K562 (cell line): ENCODE measurements around the gene RGS3. TPM values are rescaled to one million over a fixed set of nuclear protein-coding genes. Genes with fewer than 3 reads are reported as not detected.

Source experiments
- GATAD2A ChIP-seq: fragments of 450-650 bp; IDR thresholded peaks from 2 replicates; pipeline ENCODE4 v1.6.1; 2017
- JUNB ChIP-seq: fragments of 450-650 bp; formaldehyde crosslinking; conservative IDR thresholded peaks from 2 replicates; pipeline ENCODE4 v1.4.0; 2020; ENCODE audit warnings: mild to moderate bottlenecking
- PTTG1 ChIP-seq: fragments of 450-650 bp; IDR thresholded peaks from 2 replicates; pipeline ENCODE4 v1.6.1; 2016; ENCODE audit warnings: low read depth, mild to moderate bottlenecking, missing genetic modification characterization, missing compliant biosample characterization
- U2AF2 ChIP-seq: fragments of 200-400 bp; formaldehyde crosslinking; optimal IDR thresholded peaks from 2 replicates; pipeline ENCODE3; 2017; ENCODE audit warnings: low read depth, mild to moderate bottlenecking, low read length
- ZNF75A ChIP-seq: fragments of 450-650 bp; formaldehyde crosslinking; IDR thresholded peaks from 2 replicates; pipeline ENCODE4 v1.4.0; 2020; ENCODE audit warnings: mild to moderate bottlenecking
- polyA plus RNA-seq, 8 experiments: library from polyadenylated mRNA; depleted of rRNA in 4 of 8; stranded (reverse) in 5 of 8; unstranded in 3 of 8; fragments of >200 nt; fragmentation: Nextera tagmentation in 2 of 8; fragmentation: Illumina TruSeq in 1 of 8; extraction: Ambion mirVana in 2 of 8; extraction: Trizol in 1 of 8; gene quantifications; 2 replicates each; pipeline versions ENCODE4 v1.2.1 to v1.2.3, GENCODE V29; 2011 to 2014; ENCODE audit warnings: inconsistent platforms in 1 of 8, missing spikeins in 1 of 8
- total RNA-seq, 7 experiments: library from RNA; depleted of rRNA in 6 of 7; stranded (reverse); fragments of >200 nt in 6 of 7; fragmentation: Illumina TruSeq in 2 of 7; extraction: Trizol in 2 of 7; gene quantifications; 2 replicates each; pipeline versions ENCODE4 v1.2.1 to v1.2.3, GENCODE V29; 2011 to 2021; ENCODE audit warnings: low replicate concordance in 1 of 7
- TF ChIP-seq, protein P1 (sequence below): IDR thresholded peaks from 3 replicates; pipeline ENCODE4 v1.6.1; 2011; ENCODE audit warnings: borderline replicate concordance, mild to moderate bottlenecking; ENCODE audit not compliant: insufficient read length, insufficient read depth
- TF ChIP-seq, protein P2 (sequence below), 2 experiments: fragments of 450-650 bp in 1 of 2; sonication (generic) in 1 of 2; formaldehyde crosslinking in 1 of 2; IDR thresholded peaks; 2 replicates each; pipeline versions ENCODE4 v1.7.1 to v1.9.0; 2016 to 2022; ENCODE audit warnings: inconsistent platforms in 1 of 2, mild to moderate bottlenecking in 1 of 2, missing genetic modification reagents in 1 of 2
- TF ChIP-seq, protein P3 (sequence below): fragments of 250-450 bp; sonication (Bioruptor Pico); IDR thresholded peaks from 2 replicates; pipeline ENCODE4 v1.5.0; 2021; ENCODE audit warnings: mild to moderate bottlenecking, moderate library complexity
- TF ChIP-seq, protein P4 (sequence below): fragments of 450-650 bp; IDR thresholded peaks from 2 replicates; pipeline ENCODE4 v1.6.1; 2016; ENCODE audit warnings: low read depth, mild to moderate bottlenecking, moderate library complexity

Gene RGS3
- total and polyA plus RNA-seq, 9 of the 15 experiments (the other 6 are each of a cell fraction or from before 2014, with no cell fraction given), result 0.08 to 2.9 (median 0.95) TPM

DNA sequence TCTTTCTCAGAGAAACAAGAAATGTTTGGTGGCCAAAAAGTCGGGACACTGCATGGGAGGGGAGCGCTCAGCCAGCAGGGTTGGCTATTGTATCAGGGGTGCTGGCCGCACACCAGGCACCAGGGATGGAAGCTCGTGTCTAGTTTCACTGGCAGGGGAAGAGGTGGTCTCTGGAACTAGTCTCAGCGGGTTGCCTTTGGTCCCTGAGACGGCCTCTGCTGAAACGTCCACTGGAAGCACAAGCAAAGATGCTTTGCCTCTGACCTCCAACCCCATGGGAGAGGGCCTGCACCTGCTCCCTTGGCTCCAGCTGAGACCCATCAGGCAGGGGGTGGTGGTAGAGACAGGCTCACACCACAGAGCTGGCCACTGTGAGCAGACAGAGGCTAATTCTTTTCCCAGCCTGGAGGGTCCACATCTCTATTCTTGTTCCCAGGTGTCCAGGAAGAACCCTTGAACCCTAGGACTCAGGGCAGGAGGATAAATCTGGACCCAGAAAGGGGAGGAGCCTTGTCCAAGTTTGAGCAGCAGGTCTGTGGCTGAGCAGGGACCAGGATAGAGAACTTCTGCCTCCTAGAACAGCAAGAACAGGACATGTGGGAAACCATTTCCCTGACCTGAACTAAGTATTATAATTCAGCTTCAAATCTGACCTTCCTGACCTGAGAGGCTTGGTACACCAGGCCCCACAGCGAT, 102.6 kb downstream of the RGS3 start (continued):
- TF ChIP-seq PTTG1 (no peak), GATAD2A (no peak), ZNF75A (no peak), JUNB (CRISPR knock-in tag) (no peak), U2AF2 (no peak)
- TF ChIP-seq, protein P1, sequence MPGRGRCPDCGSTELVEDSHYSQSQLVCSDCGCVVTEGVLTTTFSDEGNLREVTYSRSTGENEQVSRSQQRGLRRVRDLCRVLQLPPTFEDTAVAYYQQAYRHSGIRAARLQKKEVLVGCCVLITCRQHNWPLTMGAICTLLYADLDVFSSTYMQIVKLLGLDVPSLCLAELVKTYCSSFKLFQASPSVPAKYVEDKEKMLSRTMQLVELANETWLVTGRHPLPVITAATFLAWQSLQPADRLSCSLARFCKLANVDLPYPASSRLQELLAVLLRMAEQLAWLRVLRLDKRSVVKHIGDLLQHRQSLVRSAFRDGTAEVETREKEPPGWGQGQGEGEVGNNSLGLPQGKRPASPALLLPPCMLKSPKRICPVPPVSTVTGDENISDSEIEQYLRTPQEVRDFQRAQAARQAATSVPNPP, result no peak
- TF ChIP-seq, protein P2, sequence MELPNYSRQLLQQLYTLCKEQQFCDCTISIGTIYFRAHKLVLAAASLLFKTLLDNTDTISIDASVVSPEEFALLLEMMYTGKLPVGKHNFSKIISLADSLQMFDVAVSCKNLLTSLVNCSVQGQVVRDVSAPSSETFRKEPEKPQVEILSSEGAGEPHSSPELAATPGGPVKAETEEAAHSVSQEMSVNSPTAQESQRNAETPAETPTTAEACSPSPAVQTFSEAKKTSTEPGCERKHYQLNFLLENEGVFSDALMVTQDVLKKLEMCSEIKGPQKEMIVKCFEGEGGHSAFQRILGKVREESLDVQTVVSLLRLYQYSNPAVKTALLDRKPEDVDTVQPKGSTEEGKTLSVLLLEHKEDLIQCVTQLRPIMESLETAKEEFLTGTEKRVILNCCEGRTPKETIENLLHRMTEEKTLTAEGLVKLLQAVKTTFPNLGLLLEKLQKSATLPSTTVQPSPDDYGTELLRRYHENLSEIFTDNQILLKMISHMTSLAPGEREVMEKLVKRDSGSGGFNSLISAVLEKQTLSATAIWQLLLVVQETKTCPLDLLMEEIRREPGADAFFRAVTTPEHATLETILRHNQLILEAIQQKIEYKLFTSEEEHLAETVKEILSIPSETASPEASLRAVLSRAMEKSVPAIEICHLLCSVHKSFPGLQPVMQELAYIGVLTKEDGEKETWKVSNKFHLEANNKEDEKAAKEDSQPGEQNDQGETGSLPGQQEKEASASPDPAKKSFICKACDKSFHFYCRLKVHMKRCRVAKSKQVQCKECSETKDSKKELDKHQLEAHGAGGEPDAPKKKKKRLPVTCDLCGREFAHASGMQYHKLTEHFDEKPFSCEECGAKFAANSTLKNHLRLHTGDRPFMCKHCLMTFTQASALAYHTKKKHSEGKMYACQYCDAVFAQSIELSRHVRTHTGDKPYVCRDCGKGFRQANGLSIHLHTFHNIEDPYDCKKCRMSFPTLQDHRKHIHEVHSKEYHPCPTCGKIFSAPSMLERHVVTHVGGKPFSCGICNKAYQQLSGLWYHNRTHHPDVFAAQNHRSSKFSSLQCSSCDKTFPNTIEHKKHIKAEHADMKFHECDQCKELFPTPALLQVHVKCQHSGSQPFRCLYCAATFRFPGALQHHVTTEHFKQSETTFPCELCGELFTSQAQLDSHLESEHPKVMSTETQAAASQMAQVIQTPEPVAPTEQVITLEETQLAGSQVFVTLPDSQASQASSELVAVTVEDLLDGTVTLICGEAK (IDR thresholded peaks at IDR 0.05), result 0 out of 2 replicates have a peak, but pooled peaks have one; percentile 2
- TF ChIP-seq, protein P2 (CRISPR knock-in tag; IDR thresholded peaks at IDR 0.05), result no peak
- TF ChIP-seq, protein P3, sequence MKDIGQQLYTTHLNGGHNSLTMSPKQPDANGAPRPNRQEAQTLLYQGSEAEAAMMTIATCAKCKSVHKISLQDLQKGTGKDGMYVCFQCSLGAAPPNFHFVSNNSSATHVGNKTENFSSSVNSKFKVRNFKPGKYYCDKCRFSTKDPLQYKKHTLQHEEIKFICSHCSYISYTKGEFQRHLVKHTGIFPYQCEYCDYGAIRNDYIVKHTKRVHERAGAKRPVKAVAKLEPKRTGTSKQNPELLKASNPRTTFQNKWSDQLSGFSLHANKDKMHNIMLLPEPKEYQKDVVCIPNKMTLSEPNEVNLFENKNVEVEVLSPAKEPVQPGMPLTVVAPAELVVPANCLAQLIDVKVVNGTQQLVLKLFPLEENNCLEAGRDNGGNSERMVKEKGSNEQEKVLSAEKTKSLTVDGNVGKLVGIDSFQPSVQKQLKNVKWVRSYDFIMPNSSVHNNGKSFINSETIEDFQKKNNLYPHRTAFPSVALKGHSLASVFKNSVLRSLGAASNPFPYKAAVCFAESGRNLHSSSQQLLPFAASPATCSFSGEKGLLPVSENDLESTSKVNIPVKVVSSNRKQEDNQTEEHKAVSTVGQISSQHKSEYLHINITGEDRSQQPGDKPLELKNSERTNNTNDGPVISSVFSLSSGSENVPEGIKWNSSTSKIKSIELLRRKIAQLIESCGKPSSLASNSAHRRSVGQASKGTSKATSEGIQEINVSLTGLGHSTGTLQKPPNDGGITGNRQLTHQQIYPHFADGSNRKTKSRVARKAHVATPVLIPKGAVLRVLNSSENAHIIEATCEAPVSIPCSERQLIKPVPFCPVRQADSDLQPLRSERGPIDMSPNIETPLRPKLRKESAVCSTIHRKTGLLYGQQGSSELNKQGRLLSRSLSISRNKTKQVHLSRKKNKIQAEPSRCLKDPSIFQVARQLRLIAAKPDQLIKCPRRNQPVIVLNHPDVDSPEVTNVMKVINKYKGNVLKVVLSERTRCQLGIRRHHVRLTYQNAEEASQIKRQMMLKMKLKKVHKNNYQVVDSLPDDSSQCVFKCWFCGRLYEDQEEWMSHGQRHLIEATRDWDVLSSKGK, result no peak
- TF ChIP-seq, protein P4, sequence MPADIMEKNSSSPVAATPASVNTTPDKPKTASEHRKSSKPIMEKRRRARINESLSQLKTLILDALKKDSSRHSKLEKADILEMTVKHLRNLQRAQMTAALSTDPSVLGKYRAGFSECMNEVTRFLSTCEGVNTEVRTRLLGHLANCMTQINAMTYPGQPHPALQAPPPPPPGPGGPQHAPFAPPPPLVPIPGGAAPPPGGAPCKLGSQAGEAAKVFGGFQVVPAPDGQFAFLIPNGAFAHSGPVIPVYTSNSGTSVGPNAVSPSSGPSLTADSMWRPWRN, result no peak
- TF ChIP-seq, all 486 proteins: peak for 3
